DND-41 (cell line): Measurements from ENCODE around the gene FNDC3B.

Source experiments
- ATAC-seq: fragments of 200-7000 bp; cut with Tn5 transposase; 3 replicates; pipeline ENCODE4 v1.9.1; 2021; ENCODE audit warnings: low read depth; ENCODE audit not compliant: insufficient read depth
- DNase-seq: peaks from one replicate; pipeline ENCODE4 v3.0.0-alpha.2; 2020
- H2AFZ ChIP-seq: 2 replicates; pipeline ENCODE4 v1.6.0; 2012; ENCODE audit warnings: low read depth, low read length
- H3K27ac ChIP-seq: 2 replicates; pipeline ENCODE4 v1.5.1; 2012; ENCODE audit warnings: low read length, inconsistent platforms
- H3K27me3 ChIP-seq: fragments of 200-600 bp; sonication (generic); 2 replicates; pipeline ENCODE4 v1.6.0; 2012; ENCODE audit warnings: low read length, mild to moderate bottlenecking, inconsistent platforms; ENCODE audit not compliant: insufficient read depth, poor library complexity
- H3K36me3 ChIP-seq: 2 replicates; pipeline ENCODE4 v1.5.1; 2012; ENCODE audit warnings: low read length, inconsistent platforms; ENCODE audit not compliant: insufficient read depth
- H3K4me1 ChIP-seq: 2 replicates; pipeline ENCODE4 v1.5.1; 2012; ENCODE audit warnings: mild to moderate bottlenecking, low read length; ENCODE audit not compliant: insufficient read depth
- H3K4me2 ChIP-seq: 2 replicates; pipeline ENCODE4 v1.6.0; 2012; ENCODE audit warnings: mild to moderate bottlenecking, moderate library complexity, low read length, inconsistent platforms; ENCODE audit not compliant: insufficient read depth
- H3K4me3 ChIP-seq, 2 experiments: fragments of 200-600 bp in 1 of 2; shearing (Covaris generic) in 1 of 2; 2 replicates each; pipeline ENCODE4 v1.5.1; 2012 to 2016; ENCODE audit warnings: inconsistent platforms in 2 of 2, low read length in 2 of 2, mild to moderate bottlenecking in 2 of 2, low read depth in 1 of 2, moderate library complexity in 1 of 2
- H3K79me2 ChIP-seq: 2 replicates; pipeline ENCODE4 v1.6.0; 2012; ENCODE audit warnings: low read length, inconsistent platforms; ENCODE audit not compliant: insufficient read depth
- H3K9ac ChIP-seq: 2 replicates; pipeline ENCODE4 v1.6.0; 2012; ENCODE audit warnings: low read depth, mild to moderate bottlenecking, inconsistent platforms, low read length, moderate library complexity
- H3K9me3 ChIP-seq: 2 replicates; pipeline ENCODE4 v1.5.1; 2012; ENCODE audit warnings: low read length, moderate library complexity, mild to moderate bottlenecking, inconsistent platforms; ENCODE audit not compliant: insufficient read depth, severe bottlenecking
- H4K20me1 ChIP-seq: 2 replicates; pipeline ENCODE4 v1.6.0; 2012; ENCODE audit warnings: low read length; ENCODE audit not compliant: insufficient read depth
- CTCF ChIP-seq: IDR thresholded peaks from 2 replicates; pipeline ENCODE4 v1.5.1; 2012; ENCODE audit warnings: borderline replicate concordance, low read length, moderate library complexity, mild to moderate bottlenecking; ENCODE audit not compliant: poor library complexity, severe bottlenecking; ENCODE audit errors: extremely low read depth
- EZH2 ChIP-seq: IDR thresholded peaks from 3 replicates; pipeline ENCODE4 v1.6.1; 2012; ENCODE audit warnings: borderline replicate concordance, low read depth, mild to moderate bottlenecking, moderate library complexity, low read length, inconsistent platforms; ENCODE audit not compliant: severe bottlenecking

FNDC3B gene

GRCh38 chr3:172148702-172149565 is 109.6 kb downstream of the FNDC3B start:
- H4K20me1 ChIP-seq: 0 out of 2 replicates have a peak, but pooled peaks cover 2% of the 10 kb centered on the region
- ATAC-seq: no peak
- no peaks in the 10 kb centered on the region for H3K79me2 ChIP-seq
- no peak overlapping the region for H3K4me2 ChIP-seq
- no peak overlapping the region for H2AFZ ChIP-seq
- TF ChIP-seq CTCF (no peak), EZH2 (no peak)
- H3K27ac ChIP-seq: no peak overlapping the region
- no peak for DNase-seq
- no peak overlapping the region for H3K4me3 ChIP-seq
- no peaks in the 10 kb centered on the region for H3K36me3 ChIP-seq
- no peaks in the 10 kb centered on the region for H3K9me3 ChIP-seq
- H3K4me1 ChIP-seq: no peaks in the 10 kb centered on the region
- no peaks in the 10 kb centered on the region for H3K27me3 ChIP-seq
- no peak overlapping the region for H3K9ac ChIP-seq

GRCh38 chr3:172150268-172150667 is 110.9 kb downstream of the FNDC3B start:
- Histone ChIP-seq H3K4me3 (no peak overlapping the region), H3K4me2 (no peak overlapping the region), H3K4me1 (no peaks in the 10 kb centered on the region), H3K9ac (no peak overlapping the region), H2AFZ (no peak overlapping the region), H3K27me3 (no peaks in the 10 kb centered on the region), H3K36me3 (no peaks in the 10 kb centered on the region), H3K79me2 (no peaks in the 10 kb centered on the region), H3K9me3 (no peaks in the 10 kb centered on the region), H3K27ac (no peak overlapping the region), H4K20me1 (0 out of 2 replicates have a peak, but pooled peaks cover 2% of the 10 kb centered on the region)
- no peak for TF ChIP-seq EZH2
- TF ChIP-seq CTCF: no peak
- ATAC-seq: no peak
- DNase-seq: no peak

DNA sequence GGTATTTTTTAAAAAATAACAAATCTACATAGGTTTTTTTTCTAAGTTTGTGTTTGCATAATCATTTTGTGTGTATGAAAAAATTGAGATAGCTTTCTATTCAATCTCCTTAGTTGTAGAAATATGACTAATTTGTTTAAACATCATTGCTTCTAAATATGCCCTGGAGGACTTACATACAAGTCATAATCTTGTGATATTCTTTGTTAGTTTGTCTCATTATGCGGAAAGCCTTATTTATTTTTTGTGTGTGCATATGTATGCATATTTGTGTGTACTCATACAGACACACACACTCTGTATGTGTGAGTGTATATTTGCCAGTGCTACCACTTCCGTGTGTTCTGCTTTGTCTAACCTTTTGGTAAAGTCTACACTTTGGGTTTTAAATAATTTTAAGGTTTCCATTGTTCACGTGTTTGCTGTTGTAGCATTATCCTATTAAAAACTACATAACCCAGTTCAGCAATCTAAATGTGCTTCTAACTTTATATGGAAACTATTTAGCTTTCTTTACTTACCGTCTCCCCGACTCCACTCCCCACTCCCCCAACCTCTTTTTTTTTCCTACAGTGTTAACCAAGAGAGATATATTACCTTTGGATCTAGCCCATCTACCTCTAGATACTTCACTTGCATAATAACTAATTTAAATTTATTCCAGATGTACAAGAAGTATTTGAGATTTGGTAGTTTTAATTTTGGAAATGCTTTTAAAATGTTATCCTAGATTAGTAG is 111.7 kb downstream of the FNDC3B start:
- Histone ChIP-seq H3K27me3 (no peaks in the 10 kb centered on the region), H2AFZ (no peak overlapping the region), H3K27ac (no peak overlapping the region), H4K20me1 (0 out of 2 replicates have a peak, but pooled peaks cover 2% of the 10 kb centered on the region), H3K4me1 (no peaks in the 10 kb centered on the region), H3K4me3 (no peak overlapping the region), H3K9me3 (no peaks in the 10 kb centered on the region), H3K4me2 (no peak overlapping the region), H3K79me2 (no peaks in the 10 kb centered on the region), H3K36me3 (no peaks in the 10 kb centered on the region), H3K9ac (no peak overlapping the region)
- TF ChIP-seq CTCF: no peak
- TF ChIP-seq EZH2: no peak
- ATAC-seq (no peak), DNase-seq (no peak)
